Effector memory CD4-positive, alpha-beta T cell (primary cell): Measurements from ENCODE around the gene SPRR2A.
"Not testable (repeated sequence)": the region's sequence is repeated elsewhere in the genome, so short reads cannot be mapped to it uniquely, and the experiment has no call there.

Experiments used
- DNase-seq, 3 donors: peaks; one replicate each; pipeline ENCODE4 v3.0.0-alpha.2; 2020
- H3K27ac ChIP-seq: 2 replicates; pipeline ENCODE4 v1.7.0; 2013; ENCODE audit warnings: mild to moderate bottlenecking, low read length, moderate library complexity; ENCODE audit not compliant: insufficient read depth, poor library complexity, severe bottlenecking
- H3K27me3 ChIP-seq: replicated peaks from 2 replicates; pipeline ENCODE4 v1.7.0; 2013; ENCODE audit warnings: mild to moderate bottlenecking, low read length; ENCODE audit not compliant: insufficient read depth, control insufficient read depth, poor library complexity, severe bottlenecking
- H3K36me3 ChIP-seq: 2 replicates; pipeline ENCODE4 v1.7.0; 2013; ENCODE audit warnings: mild to moderate bottlenecking, low read length, moderate library complexity; ENCODE audit not compliant: control insufficient read depth, insufficient read depth
- H3K4me1 ChIP-seq: 2 replicates; pipeline ENCODE4 v1.7.0; 2013; ENCODE audit warnings: low read length, mild to moderate bottlenecking; ENCODE audit not compliant: control insufficient read depth, insufficient read depth, poor library complexity, severe bottlenecking
- H3K4me3 ChIP-seq: 2 replicates; pipeline ENCODE4 v1.7.0; 2013; ENCODE audit warnings: low read length, low read depth, mild to moderate bottlenecking; ENCODE audit not compliant: insufficient read depth, poor library complexity, severe bottlenecking
- H3K9me3 ChIP-seq: 2 replicates; pipeline ENCODE4 v1.7.0; 2013; ENCODE audit warnings: mild to moderate bottlenecking, low read length, moderate library complexity; ENCODE audit not compliant: control insufficient read depth

SPRR2A gene

DNA sequence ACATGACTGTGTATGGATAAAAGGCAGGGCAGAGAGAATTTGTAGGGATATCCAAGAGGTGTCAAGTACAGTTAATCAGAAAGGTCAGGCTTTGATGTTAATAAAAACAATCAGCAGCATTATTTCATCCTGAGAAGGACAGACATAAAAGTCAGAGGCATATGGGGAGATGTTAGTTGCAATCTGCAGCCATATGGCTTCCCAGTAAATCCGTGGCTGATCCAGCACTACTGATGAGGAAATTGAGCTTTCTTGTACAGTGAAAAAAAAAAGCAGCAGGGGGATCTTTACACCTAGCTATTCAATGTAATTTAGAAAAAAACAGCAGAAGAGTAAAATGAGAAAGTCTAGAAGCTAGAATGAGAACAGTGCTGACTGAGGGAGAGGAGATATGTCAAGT, 28.5 kb downstream of the SPRR2A start:
- H3K27me3 ChIP-seq, result no peaks in the 10 kb centered on the region
- no peak overlapping the region for H3K4me3 ChIP-seq
- H3K4me1 ChIP-seq, result no peaks in the 10 kb centered on the region
- no peak overlapping the region for H3K27ac ChIP-seq
- H3K36me3 ChIP-seq, result no peaks in the 10 kb centered on the region
- DNase-seq, result no peak
- H3K9me3 ChIP-seq, result no peaks in the 10 kb centered on the region

DNA sequence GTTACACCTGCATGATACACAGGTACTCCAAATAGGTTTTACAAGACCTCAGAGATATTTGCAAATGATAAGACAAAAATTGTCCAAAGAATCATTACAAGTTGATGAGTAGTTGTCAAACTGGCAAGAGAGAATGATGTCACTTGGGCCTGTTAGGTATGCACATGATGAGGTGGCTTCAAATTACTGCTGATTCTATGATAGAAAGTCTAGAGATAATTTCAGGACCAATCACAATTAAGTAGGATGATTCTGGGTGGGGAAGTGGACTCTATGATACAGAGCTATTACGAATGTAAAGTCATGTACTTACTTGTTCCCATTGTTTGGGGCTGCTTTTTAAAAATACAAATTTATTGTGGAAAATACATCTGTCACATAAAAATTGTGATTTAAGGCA, 31.5 kb downstream of the SPRR2A start:
- DNase-seq, result no peak
- Histone ChIP-seq H3K4me1 (no peaks in the 10 kb centered on the region), H3K4me3 (no peak overlapping the region), H3K36me3 (no peaks in the 10 kb centered on the region), H3K27me3 (no peaks in the 10 kb centered on the region), H3K27ac (no peak overlapping the region), H3K9me3 (no peaks in the 10 kb centered on the region)

DNA sequence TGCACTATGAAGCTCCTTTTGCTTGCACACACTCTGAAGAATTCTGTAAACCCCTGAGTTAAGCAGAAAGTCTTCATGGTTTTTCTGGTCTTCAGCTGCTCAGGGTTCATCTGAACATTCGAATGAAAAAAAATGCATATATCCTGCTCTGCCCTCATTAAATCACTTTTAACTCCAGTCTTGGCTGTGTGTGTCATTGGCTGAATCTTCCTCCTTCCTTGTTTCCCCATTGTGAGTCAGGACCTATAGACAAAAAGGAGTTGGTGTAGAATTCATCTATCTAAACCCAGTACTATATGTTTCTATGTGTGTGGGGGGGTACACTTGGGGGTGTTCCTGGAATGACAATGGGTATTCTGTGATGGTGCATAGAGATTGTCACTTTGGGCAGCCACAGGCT, 32.9 kb downstream of the SPRR2A start:
- DNase-seq, result no peak
- Histone ChIP-seq H3K27ac (no peak overlapping the region), H3K9me3 (no peaks in the 10 kb centered on the region), H3K27me3 (no peaks in the 10 kb centered on the region), H3K36me3 (no peaks in the 10 kb centered on the region), H3K4me1 (no peaks in the 10 kb centered on the region), H3K4me3 (no peak overlapping the region)

DNA sequence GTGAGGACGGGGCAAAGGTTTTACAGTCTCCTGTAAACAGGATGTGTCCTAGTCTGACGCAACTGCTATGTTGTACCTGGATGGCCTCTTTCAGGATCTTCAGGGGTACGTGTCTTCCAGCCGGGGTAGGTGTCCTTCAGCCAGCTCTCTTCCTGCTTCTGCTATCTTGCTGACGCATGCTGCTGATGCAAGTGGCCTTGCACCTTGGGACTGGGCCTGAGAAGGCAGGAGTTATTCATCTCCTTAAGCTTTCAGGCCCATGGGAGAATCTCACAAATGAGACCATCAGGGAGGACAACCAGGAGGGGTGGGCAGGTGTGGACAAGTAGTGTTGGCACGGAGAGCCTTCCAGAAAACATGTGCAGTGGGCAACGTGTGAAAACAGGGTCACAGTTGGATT, 34.2 kb downstream of the SPRR2A start:
- H3K9me3 ChIP-seq, result no peaks in the 10 kb centered on the region
- H3K4me1 ChIP-seq, result no peaks in the 10 kb centered on the region
- H3K27me3 ChIP-seq, result no peaks in the 10 kb centered on the region
- no peak for DNase-seq
- no peak overlapping the region for H3K4me3 ChIP-seq
- H3K36me3 ChIP-seq, result no peaks in the 10 kb centered on the region
- no peak overlapping the region for H3K27ac ChIP-seq

DNA sequence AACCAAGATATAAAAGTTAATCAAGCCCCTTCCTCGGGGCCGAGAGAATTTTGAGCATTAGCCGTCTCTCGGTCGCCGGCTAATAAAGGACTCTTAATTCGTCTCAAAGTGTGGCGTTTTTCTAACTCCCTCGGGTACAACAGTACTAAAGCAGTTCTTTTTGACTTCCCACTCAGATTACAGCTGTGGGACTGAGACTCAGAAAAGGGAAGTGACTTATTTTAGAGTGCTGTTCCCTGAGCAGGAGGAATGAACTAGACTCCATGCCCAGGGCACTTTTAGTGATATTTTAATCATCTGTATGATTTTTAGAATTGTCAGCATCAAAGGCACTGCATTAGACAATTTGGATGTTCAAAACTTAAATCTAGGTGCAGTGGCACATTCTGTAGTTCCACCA, 35.0 kb downstream of the SPRR2A start:
- H3K27me3 ChIP-seq, DNase-seq, H3K27ac ChIP-seq, H3K36me3 ChIP-seq, H3K9me3 ChIP-seq, H3K4me3 ChIP-seq, H3K4me1 ChIP-seq: not testable (repeated sequence)

DNA sequence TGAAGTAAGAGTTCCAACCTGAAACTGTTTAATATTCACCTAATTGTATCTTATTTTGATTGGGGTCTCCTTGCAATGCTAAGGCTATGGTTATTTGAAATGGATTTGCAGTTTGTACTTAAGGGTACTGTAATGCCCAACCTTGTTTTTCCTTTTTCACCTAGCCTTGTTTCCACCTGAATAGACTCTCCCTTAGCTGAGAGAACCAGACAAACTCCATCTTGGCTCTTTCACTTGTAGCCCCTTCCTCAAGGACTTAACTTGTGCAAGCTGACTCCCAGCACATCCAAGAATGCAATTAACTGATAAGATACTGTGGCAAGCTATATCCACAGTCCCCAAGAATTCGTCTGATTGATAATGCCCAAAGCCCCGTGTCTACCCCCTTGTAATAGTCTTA, 35.5 kb downstream of the SPRR2A start:
- H3K27me3 ChIP-seq, H3K4me1 ChIP-seq, H3K9me3 ChIP-seq, H3K4me3 ChIP-seq, H3K36me3 ChIP-seq, H3K27ac ChIP-seq, DNase-seq: not testable (repeated sequence)

DNA sequence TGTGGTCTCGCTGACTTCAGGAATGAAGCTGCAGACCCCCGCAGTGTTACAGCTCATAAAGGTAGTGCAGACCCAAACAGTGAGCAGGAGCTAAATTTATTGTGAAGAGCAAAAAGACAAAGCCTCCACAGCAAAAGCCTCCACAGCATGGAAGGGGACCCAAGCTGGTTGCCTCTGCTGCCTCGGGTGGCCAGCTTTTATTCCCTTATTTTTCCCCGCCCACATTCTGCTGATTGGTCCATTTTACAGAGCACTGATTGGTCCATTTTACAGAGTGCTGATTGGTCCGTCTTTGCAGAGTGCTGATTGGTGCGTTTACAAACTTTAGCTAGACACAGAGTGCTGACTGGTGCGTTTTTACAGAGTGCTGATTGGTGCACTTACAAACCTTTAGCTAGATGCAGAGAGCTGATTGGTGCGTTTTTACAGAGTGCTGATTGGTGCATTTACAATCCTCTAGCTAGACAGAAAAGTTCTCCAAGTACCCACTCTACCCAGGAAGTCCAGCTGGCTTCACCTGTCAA, 46.0 kb downstream of the SPRR2A start:
- not testable (repeated sequence) for H3K4me1 ChIP-seq, H3K4me3 ChIP-seq, H3K36me3 ChIP-seq, H3K27ac ChIP-seq, H3K27me3 ChIP-seq, H3K9me3 ChIP-seq, DNase-seq
